NB4 (cell line): ENCODE measurements around the gene SND1.
A peak's percentile ranks its signal among the peaks of the same experiment; 100 is the strongest.

ENCODE experiments used
- DNase-seq: peaks from one replicate; pipeline ENCODE4 v3.0.0; 2010; ENCODE audit warnings: low read depth
- H3K4me3 ChIP-seq: one replicate; pipeline ENCODE4 v1.5.1; 2011; ENCODE audit warnings: mild to moderate bottlenecking, low read depth, low read length, moderate library complexity
- CTCF ChIP-seq: IDR thresholded peaks from one replicate; pipeline ENCODE4 v1.5.1; 2012; ENCODE audit warnings: low read depth, low read length
- MAX ChIP-seq: IDR thresholded peaks from 2 replicates; pipeline ENCODE4 v1.6.1; 2011; ENCODE audit warnings: low read depth, low read length
- MYC ChIP-seq: IDR thresholded peaks from 2 replicates; pipeline ENCODE4 v1.6.1; 2011; ENCODE audit warnings: low read depth, low read length
- POLR2A ChIP-seq: IDR thresholded peaks from 2 replicates; pipeline ENCODE4 v1.6.1; 2011; ENCODE audit warnings: mild to moderate bottlenecking; ENCODE audit not compliant: insufficient read length; ENCODE audit errors: extremely low read depth

SND1 gene

GRCh38 chr7:127666602-127667001 lies 14.6 kb downstream of the SND1 start:
- H3K4me3 ChIP-seq, result no peak overlapping the region

GRCh38 chr7:127667017-127667670 lies 15.2 kb downstream of the SND1 start:
- H3K4me3 ChIP-seq, result no peak overlapping the region
- TF ChIP-seq MAX (no peak), CTCF (no peak), POLR2A (no peak), MYC (no peak)
- DNase-seq, result no peak

More at GRCh38 chr7:127666602-127667001, 14.6 kb downstream of the SND1 start:
- TF ChIP-seq MAX (no peak), CTCF (no peak), POLR2A (no peak)
- no peak for DNase-seq

GRCh38 chr7:127667759-127668530 lies 16.0 kb downstream of the SND1 start:
- no peak overlapping the region for H3K4me3 ChIP-seq
- TF ChIP-seq MAX, result no peak
- TF ChIP-seq POLR2A, result no peak
- TF ChIP-seq MYC, result no peak
- no peak for TF ChIP-seq CTCF
- peak; percentile 50 for DNase-seq

GRCh38 chr7:127671341-127671740 lies 19.3 kb downstream of the SND1 start:
- no peak for DNase-seq
- H3K4me3 ChIP-seq, result no peak overlapping the region
- TF ChIP-seq CTCF (no peak), POLR2A (no peak), MYC (no peak), MAX (no peak)

GRCh38 chr7:127673902-127674301 lies 21.9 kb downstream of the SND1 start:
- TF ChIP-seq MYC (no peak), MAX (no peak), POLR2A (no peak), CTCF (no peak)
- no peak overlapping the region for H3K4me3 ChIP-seq
- no peak for DNase-seq
